Trophoblast cell (in vitro differentiated cells and primary cell): ENCODE data around the gene ZDHHC14.

Source experiments
- DNase-seq, 2 donors: peaks; one replicate each; pipeline ENCODE4 v3.0.0-alpha.2; 2016
- H2AFZ ChIP-seq: 2 replicates; pipeline ENCODE4 v1.6.1; 2013; ENCODE audit warnings: low read length, moderate library complexity, mild to moderate bottlenecking; ENCODE audit not compliant: insufficient read depth, poor library complexity
- H2AK5ac ChIP-seq: 2 replicates; pipeline ENCODE4 v1.6.1; 2013; ENCODE audit warnings: mild to moderate bottlenecking, low read length
- H2BK120ac ChIP-seq: 2 replicates; pipeline ENCODE4 v1.6.1; 2013; ENCODE audit warnings: low read length, mild to moderate bottlenecking, moderate library complexity; ENCODE audit not compliant: insufficient read depth, poor library complexity
- H2BK12ac ChIP-seq: 2 replicates; pipeline ENCODE4 v1.6.1; 2013; ENCODE audit warnings: mild to moderate bottlenecking, low read length, moderate library complexity
- H2BK5ac ChIP-seq: 2 replicates; pipeline ENCODE4 v1.6.1; 2013; ENCODE audit warnings: low read length, low read depth, moderate library complexity, mild to moderate bottlenecking; ENCODE audit not compliant: poor library complexity
- H3K14ac ChIP-seq: 2 replicates; pipeline ENCODE4 v1.6.1; 2013; ENCODE audit warnings: mild to moderate bottlenecking, low read length
- H3K18ac ChIP-seq: 2 replicates; pipeline ENCODE4 v1.6.1; 2013; ENCODE audit warnings: mild to moderate bottlenecking, low read length
- H3K23ac ChIP-seq: 2 replicates; pipeline ENCODE4 v1.6.1; 2013; ENCODE audit warnings: low read length
- H3K27ac ChIP-seq: 2 replicates; pipeline ENCODE4 v1.5.1; 2013; ENCODE audit warnings: low read depth, mild to moderate bottlenecking, inconsistent platforms, low read length, moderate library complexity
- H3K27me3 ChIP-seq: 2 replicates; pipeline ENCODE4 v1.6.1; 2013; ENCODE audit warnings: inconsistent platforms, mild to moderate bottlenecking, low read length, moderate library complexity; ENCODE audit not compliant: insufficient read depth
- H3K36me3 ChIP-seq, 2 experiments: 1 replicate in 1 of 2; 2 replicates in 1 of 2; pipeline ENCODE4 v1.6.1; 2013; ENCODE audit warnings: low read length in 2 of 2, mild to moderate bottlenecking in 2 of 2, moderate library complexity in 1 of 2; ENCODE audit not compliant: insufficient read depth in 2 of 2, control insufficient read depth in 1 of 2
- H3K4ac ChIP-seq: 2 replicates; pipeline ENCODE4 v1.6.1; 2013; ENCODE audit warnings: low read depth, mild to moderate bottlenecking, low read length, moderate library complexity
- H3K4me1 ChIP-seq, 2 experiments: 1 replicate in 1 of 2; 2 replicates in 1 of 2; pipeline ENCODE4 v1.6.1; 2013; ENCODE audit warnings: low read length in 2 of 2, mild to moderate bottlenecking in 2 of 2, moderate library complexity in 1 of 2; ENCODE audit not compliant: insufficient read depth in 2 of 2, control insufficient read depth in 1 of 2
- H3K4me2 ChIP-seq: 2 replicates; pipeline ENCODE4 v1.6.1; 2013; ENCODE audit warnings: inconsistent platforms, mild to moderate bottlenecking, low read length, moderate library complexity
- H3K4me3 ChIP-seq: 2 replicates; pipeline ENCODE4 v1.5.1; 2013; ENCODE audit warnings: mild to moderate bottlenecking, low read depth, low read length, inconsistent platforms
- H3K79me1 ChIP-seq: one replicate; pipeline ENCODE4 v1.6.1; 2013; ENCODE audit warnings: low read length
- H3K79me2 ChIP-seq: 2 replicates; pipeline ENCODE4 v1.6.1; 2013; ENCODE audit warnings: low read length, mild to moderate bottlenecking; ENCODE audit not compliant: control insufficient read depth, insufficient read depth, poor library complexity
- H3K9ac ChIP-seq: 2 replicates; pipeline ENCODE4 v1.6.1; 2013; ENCODE audit warnings: mild to moderate bottlenecking, low read length
- H3K9me3 ChIP-seq: 2 replicates; pipeline ENCODE4 v1.6.1; 2013; ENCODE audit warnings: low read depth, mild to moderate bottlenecking, control low read depth, inconsistent platforms, low read length; ENCODE audit not compliant: insufficient read depth
- H4K12ac ChIP-seq: 2 replicates; pipeline ENCODE4 v1.6.1; 2013; ENCODE audit warnings: low read depth, mild to moderate bottlenecking, low read length, moderate library complexity
- H4K8ac ChIP-seq: 2 replicates; pipeline ENCODE4 v1.6.1; 2013; ENCODE audit warnings: low read depth, mild to moderate bottlenecking, low read length, moderate library complexity
- H4K91ac ChIP-seq: one replicate; pipeline ENCODE4 v1.6.1; 2013; ENCODE audit warnings: low read depth, mild to moderate bottlenecking, low read length, moderate library complexity
- WGBS: extraction: QIAGEN DNeasy Blood & Tissue Kit; methylation state at CpG from one replicate; pipeline ENCODE4 v1.1.7; 2013; ENCODE audit warnings: missing lambda C conversion rate; ENCODE audit not compliant: insufficient read length, insufficient coverage; ENCODE audit errors: extremely low coverage; 5-methylcytosine and 5-hydroxymethylcytosine counted together

The ZDHHC14 gene

DNA sequence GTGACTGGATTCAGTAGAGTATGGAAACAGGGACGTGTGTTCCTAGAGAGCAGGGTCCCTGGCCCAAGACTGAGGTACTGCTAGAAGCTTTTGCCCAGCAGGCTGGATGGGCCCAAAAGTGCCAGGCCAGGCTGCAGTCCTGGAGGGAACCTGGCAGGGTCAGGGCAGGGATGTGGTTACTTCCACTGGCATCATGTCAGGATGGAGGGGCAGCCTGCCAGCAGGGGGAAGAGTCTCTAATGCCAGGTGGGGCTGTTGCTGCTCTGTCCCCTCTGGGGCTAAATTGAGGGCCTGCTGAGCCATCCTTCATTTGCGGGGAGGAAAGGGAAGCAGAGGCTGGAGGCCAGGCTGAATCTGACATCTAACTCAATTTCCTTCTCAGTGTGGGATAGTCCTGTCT is 17.2 kb downstream of the ZDHHC14 start:
- no peaks in the 10 kb centered on the region for H3K79me1 ChIP-seq
- H3K9ac ChIP-seq, result no peak overlapping the region
- no peak overlapping the region for H3K27ac ChIP-seq
- DNase-seq, result no peak
- H3K4me3 ChIP-seq, result no peak overlapping the region
- no peak overlapping the region for H4K8ac ChIP-seq
- no peak overlapping the region for H3K4me2 ChIP-seq
- H4K91ac ChIP-seq, result no peak overlapping the region
- no peak overlapping the region for H2BK120ac ChIP-seq
- no peaks in the 10 kb centered on the region for H3K4me1 ChIP-seq
- H3K23ac ChIP-seq, result no peak overlapping the region
- H3K14ac ChIP-seq, result no peak overlapping the region
- no peak overlapping the region for H3K4ac ChIP-seq
- no peak overlapping the region for H2BK5ac ChIP-seq
- no peaks in the 10 kb centered on the region for H3K36me3 ChIP-seq
- H3K27me3 ChIP-seq, result no peaks in the 10 kb centered on the region
- WGBS, result no CpG with 5 or more reads among the region's 2 CpGs
- H2AFZ ChIP-seq, result no peak overlapping the region
- H3K9me3 ChIP-seq, result peaks cover 2% of the 10 kb centered on the region
- H3K18ac ChIP-seq, result no peak overlapping the region
- H3K79me2 ChIP-seq, result no peaks in the 10 kb centered on the region
- H2BK12ac ChIP-seq, result no peak overlapping the region
- no peak overlapping the region for H4K12ac ChIP-seq
- no peak overlapping the region for H2AK5ac ChIP-seq

DNA sequence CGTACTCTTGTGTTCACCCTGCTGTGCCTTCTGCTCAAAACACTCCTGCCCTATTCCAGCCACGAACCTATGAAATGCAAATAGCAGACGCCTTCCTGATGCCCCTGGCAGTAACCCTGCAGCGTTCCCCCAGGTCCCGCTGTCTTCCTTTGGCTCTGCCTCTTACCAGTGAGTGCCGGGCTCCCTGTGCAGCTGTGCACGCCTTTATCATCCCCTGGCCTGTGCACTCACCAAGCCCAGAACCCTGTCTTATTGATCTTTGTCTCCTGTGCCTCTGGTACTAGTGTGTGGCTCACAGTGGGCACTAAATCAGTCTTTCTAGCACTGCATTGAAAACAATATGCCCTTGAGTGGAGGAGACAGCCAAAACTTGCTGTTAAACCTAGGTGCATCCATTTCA is 19.7 kb downstream of the ZDHHC14 start:
- Histone ChIP-seq H3K27me3 (no peaks in the 10 kb centered on the region), H4K12ac (no peak overlapping the region), H4K8ac (no peak overlapping the region), H3K18ac (no peak overlapping the region), H4K91ac (no peak overlapping the region), H2BK5ac (no peak overlapping the region), H3K4me1 (no peaks in the 10 kb centered on the region), H3K36me3 (no peaks in the 10 kb centered on the region), H3K9ac (no peak overlapping the region), H3K4me3 (no peak overlapping the region), H2AFZ (no peak overlapping the region), H2AK5ac (no peak overlapping the region), H2BK120ac (no peak overlapping the region), H3K79me1 (no peaks in the 10 kb centered on the region), H3K4ac (no peak overlapping the region), H3K79me2 (no peaks in the 10 kb centered on the region), H3K27ac (no peak overlapping the region), H2BK12ac (no peak overlapping the region), H3K9me3 (peaks cover 2% of the 10 kb centered on the region), H3K23ac (no peak overlapping the region), H3K4me2 (no peak overlapping the region), H3K14ac (no peak overlapping the region)
- WGBS, result no CpG with 5 or more reads among the region's 7 CpGs
- DNase-seq, result no peak

DNA sequence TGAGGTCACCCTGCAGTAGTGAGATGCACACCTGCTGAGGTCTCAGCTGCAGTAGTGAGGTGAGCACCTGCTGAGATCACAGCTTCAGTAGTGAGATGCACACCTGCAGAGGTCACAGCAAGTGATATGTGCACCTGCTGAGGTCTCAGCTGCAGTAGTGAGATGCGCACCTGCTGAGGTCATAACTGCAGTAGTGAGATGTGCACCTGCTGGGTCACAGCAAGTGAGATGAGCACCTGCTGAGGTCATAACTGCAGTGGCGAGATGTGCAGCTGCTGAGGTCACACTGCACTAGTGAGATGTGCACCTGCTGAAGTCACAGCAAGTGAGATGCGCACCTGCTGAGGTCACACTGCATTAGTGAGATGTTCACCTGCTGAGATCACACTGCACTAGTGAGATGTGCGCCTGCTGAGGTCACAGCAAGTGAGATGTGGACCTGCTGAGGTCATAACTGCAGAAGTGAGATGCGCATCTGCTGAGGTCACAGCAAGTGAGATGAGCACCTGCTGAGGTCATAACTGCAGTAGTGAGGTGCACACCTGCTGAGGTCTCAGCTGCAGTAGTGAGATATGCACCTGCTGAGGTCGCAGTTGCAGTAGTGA is 20.8 kb downstream of the ZDHHC14 start:
- Histone ChIP-seq H3K18ac (no peak overlapping the region), H2AK5ac (no peak overlapping the region), H3K36me3 (no peaks in the 10 kb centered on the region), H3K23ac (no peak overlapping the region), H4K8ac (no peak overlapping the region), H4K12ac (no peak overlapping the region), H3K27me3 (no peaks in the 10 kb centered on the region), H3K14ac (no peak overlapping the region), H2AFZ (no peak overlapping the region), H3K4me1 (no peaks in the 10 kb centered on the region), H3K4me3 (peak overlapping the region; percentile 35), H3K4me2 (no peak overlapping the region), H3K27ac (no peak overlapping the region), H3K79me1 (no peaks in the 10 kb centered on the region), H2BK5ac (no peak overlapping the region), H3K4ac (no peak overlapping the region), H3K79me2 (no peaks in the 10 kb centered on the region), H2BK120ac (no peak overlapping the region), H3K9me3 (peaks cover 2% of the 10 kb centered on the region), H3K9ac (no peak overlapping the region), H2BK12ac (no peak overlapping the region), H4K91ac (no peak overlapping the region)
- no CpG with 5 or more reads among the region's 6 CpGs for WGBS
- no peak for DNase-seq

DNA sequence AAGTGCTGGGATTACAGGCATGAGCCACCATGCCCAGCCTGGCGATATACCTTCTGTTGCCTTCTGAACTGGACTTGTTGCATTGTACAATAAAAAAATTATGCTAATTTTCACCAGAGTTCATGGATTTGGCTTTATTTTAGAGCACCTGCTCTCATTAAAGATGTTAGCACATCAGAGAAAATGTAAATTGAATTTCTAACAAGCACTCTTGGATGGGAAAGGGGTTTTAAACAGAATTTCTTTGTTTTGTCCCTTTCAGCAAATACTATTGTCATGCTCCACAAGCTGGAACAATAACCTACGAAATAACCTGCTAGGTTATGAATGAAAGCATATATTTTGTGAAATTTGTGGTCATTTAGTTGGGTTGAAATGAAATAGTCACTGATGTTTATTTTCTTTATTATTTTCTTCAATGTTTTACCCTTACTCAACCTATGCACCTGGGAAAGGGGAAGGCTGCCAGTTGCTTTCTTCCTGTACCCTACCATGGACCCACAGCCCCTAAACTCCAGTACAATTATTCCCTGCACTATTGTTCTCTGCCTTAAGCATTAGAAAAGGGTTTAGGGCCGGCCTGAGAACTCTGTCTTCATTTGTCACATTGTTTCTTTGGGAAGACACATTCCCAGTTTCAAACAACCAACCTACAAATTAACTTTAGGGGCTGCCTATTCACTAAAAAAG is 22.2 kb downstream of the ZDHHC14 start:
- Histone ChIP-seq H3K79me2 (no peaks in the 10 kb centered on the region), H3K9ac (no peak overlapping the region), H3K9me3 (peaks cover 2% of the 10 kb centered on the region), H3K14ac (no peak overlapping the region), H3K18ac (no peak overlapping the region), H3K27me3 (no peaks in the 10 kb centered on the region), H3K4me2 (no peak overlapping the region), H2BK5ac (no peak overlapping the region), H2AK5ac (no peak overlapping the region), H3K36me3 (no peaks in the 10 kb centered on the region), H2AFZ (no peak overlapping the region), H4K8ac (no peak overlapping the region), H3K4ac (no peak overlapping the region), H3K23ac (no peak overlapping the region), H2BK120ac (no peak overlapping the region), H3K79me1 (no peaks in the 10 kb centered on the region), H3K27ac (no peak overlapping the region), H3K4me1 (no peaks in the 10 kb centered on the region), H4K91ac (no peak overlapping the region), H2BK12ac (no peak overlapping the region), H3K4me3 (no peak overlapping the region), H4K12ac (no peak overlapping the region)
- no peak for DNase-seq
- WGBS, result no CpG with 5 or more reads among the region's 3 CpGs
